ENCODE data around the gene DHRS7C.
"Not testable (repeated sequence)": the region's sequence is repeated elsewhere in the genome, so short reads cannot be mapped to it uniquely, and the experiment has no call there.

The DHRS7C gene

GRCh38 chr17:9792181-9792840 is 919 bp upstream of the DHRS7C start:
- Histone ChIP-seq H3K27me3 (ENCODE audit: control insufficient read depth, insufficient read depth, low read length, poor library complexity, severe bottlenecking) (no peaks in the 10 kb centered on the region), H3K27ac (ENCODE audit: insufficient read depth, low read depth, low read length, poor library complexity, severe bottlenecking) (no peak overlapping the region), H3K9me3 (ENCODE audit: control insufficient read depth, low read length) (no peaks in the 10 kb centered on the region), H3K36me3 (ENCODE audit: control insufficient read depth, insufficient read depth, low read length) (no peaks in the 10 kb centered on the region), H3K4me1 (ENCODE audit: control insufficient read depth, insufficient read depth, low read length) (no peaks in the 10 kb centered on the region), H3K4me3 (ENCODE audit: insufficient read depth, low read depth, low read length) (no peak overlapping the region)
- WGBS, 2 experiments, result 89 to 90% methylated on average over 15 of the region's 15 CpGs

GRCh38 chr17:9790316-9790715 is 1.1 kb downstream of the DHRS7C start:
- 95 to 97% methylated on average over 4 of the region's 4 CpGs for WGBS, 2 experiments
- H3K4me1 ChIP-seq (ENCODE audit: control insufficient read depth, insufficient read depth, low read length), result no peaks in the 10 kb centered on the region
- no peak overlapping the region for H3K4me3 ChIP-seq (ENCODE audit: insufficient read depth, low read depth, low read length)
- no peaks in the 10 kb centered on the region for H3K36me3 ChIP-seq (ENCODE audit: control insufficient read depth, insufficient read depth, low read length)
- no peak overlapping the region for H3K27ac ChIP-seq (ENCODE audit: insufficient read depth, low read depth, low read length, poor library complexity, severe bottlenecking)
- H3K27me3 ChIP-seq (ENCODE audit: control insufficient read depth, insufficient read depth, low read length, poor library complexity, severe bottlenecking), result no peaks in the 10 kb centered on the region
- no peaks in the 10 kb centered on the region for H3K9me3 ChIP-seq (ENCODE audit: control insufficient read depth, low read length)

GRCh38 chr17:9788601-9789000 is 2.8 kb downstream of the DHRS7C start:
- H3K27ac ChIP-seq (ENCODE audit: insufficient read depth, low read depth, low read length, poor library complexity, severe bottlenecking), result no peak overlapping the region
- H3K27me3 ChIP-seq (ENCODE audit: control insufficient read depth, insufficient read depth, low read length, poor library complexity, severe bottlenecking), result no peaks in the 10 kb centered on the region
- H3K4me1 ChIP-seq (ENCODE audit: control insufficient read depth, insufficient read depth, low read length), result no peaks in the 10 kb centered on the region
- no peaks in the 10 kb centered on the region for H3K36me3 ChIP-seq (ENCODE audit: control insufficient read depth, insufficient read depth, low read length)
- no peaks in the 10 kb centered on the region for H3K9me3 ChIP-seq (ENCODE audit: control insufficient read depth, low read length)
- WGBS, 2 experiments, result 93 to 98% methylated on average over 8 of the region's 8 CpGs
- H3K4me3 ChIP-seq (ENCODE audit: insufficient read depth, low read depth, low read length), result no peak overlapping the region

GRCh38 chr17:9784544-9784943 is 6.8 kb downstream of the DHRS7C start:
- no peak overlapping the region for H3K27ac ChIP-seq (ENCODE audit: insufficient read depth, low read depth, low read length, poor library complexity, severe bottlenecking)
- WGBS, 2 experiments, result 92 to 95% methylated on average over 2 of the region's 2 CpGs
- no peak overlapping the region for H3K4me3 ChIP-seq (ENCODE audit: insufficient read depth, low read depth, low read length)
- no peaks in the 10 kb centered on the region for H3K36me3 ChIP-seq (ENCODE audit: control insufficient read depth, insufficient read depth, low read length)
- H3K9me3 ChIP-seq (ENCODE audit: control insufficient read depth, low read length), result no peaks in the 10 kb centered on the region
- no peaks in the 10 kb centered on the region for H3K27me3 ChIP-seq (ENCODE audit: control insufficient read depth, insufficient read depth, low read length, poor library complexity, severe bottlenecking)
- H3K4me1 ChIP-seq (ENCODE audit: control insufficient read depth, insufficient read depth, low read length), result no peaks in the 10 kb centered on the region

- WGBS, 2 experiments, result 94 to 97% methylated on average over 5 of the region's 5 CpGs
- not testable (repeated sequence) for H3K4me1 ChIP-seq (ENCODE audit: control insufficient read depth, insufficient read depth, low read length); H3K4me3 ChIP-seq (ENCODE audit: insufficient read depth, low read depth, low read length); H3K27me3 ChIP-seq (ENCODE audit: control insufficient read depth, insufficient read depth, low read length, poor library complexity, severe bottlenecking); H3K36me3 ChIP-seq (ENCODE audit: control insufficient read depth, insufficient read depth, low read length); H3K27ac ChIP-seq (ENCODE audit: insufficient read depth, low read depth, low read length, poor library complexity, severe bottlenecking); H3K9me3 ChIP-seq (ENCODE audit: control insufficient read depth, low read length)
Observed at GRCh38 chr17:9783465-9783864, 7.9 kb downstream of the DHRS7C start.

GRCh38 chr17:9783050-9783449 is 8.3 kb downstream of the DHRS7C start:
- no peaks in the 10 kb centered on the region for H3K36me3 ChIP-seq (ENCODE audit: control insufficient read depth, insufficient read depth, low read length)
- H3K27me3 ChIP-seq (ENCODE audit: control insufficient read depth, insufficient read depth, low read length, poor library complexity, severe bottlenecking), result no peaks in the 10 kb centered on the region
- 93% methylated on average over 3 to 4 of the region's 4 CpGs for WGBS, 2 experiments
- no peak overlapping the region for H3K4me3 ChIP-seq (ENCODE audit: insufficient read depth, low read depth, low read length)
- no peak overlapping the region for H3K27ac ChIP-seq (ENCODE audit: insufficient read depth, low read depth, low read length, poor library complexity, severe bottlenecking)
- no peaks in the 10 kb centered on the region for H3K9me3 ChIP-seq (ENCODE audit: control insufficient read depth, low read length)
- no peaks in the 10 kb centered on the region for H3K4me1 ChIP-seq (ENCODE audit: control insufficient read depth, insufficient read depth, low read length)

GRCh38 chr17:9780552-9780951 is 10.8 kb downstream of the DHRS7C start:
- H3K27ac ChIP-seq (ENCODE audit: insufficient read depth, low read depth, low read length, poor library complexity, severe bottlenecking), result no peak overlapping the region
- H3K27me3 ChIP-seq (ENCODE audit: control insufficient read depth, insufficient read depth, low read length, poor library complexity, severe bottlenecking), result no peaks in the 10 kb centered on the region
- 91 to 95% methylated on average over 3 of the region's 3 CpGs for WGBS, 2 experiments
- H3K9me3 ChIP-seq (ENCODE audit: control insufficient read depth, low read length), result no peaks in the 10 kb centered on the region
- no peaks in the 10 kb centered on the region for H3K36me3 ChIP-seq (ENCODE audit: control insufficient read depth, insufficient read depth, low read length)
- no peak overlapping the region for H3K4me3 ChIP-seq (ENCODE audit: insufficient read depth, low read depth, low read length)
- H3K4me1 ChIP-seq (ENCODE audit: control insufficient read depth, insufficient read depth, low read length), result no peaks in the 10 kb centered on the region

GRCh38 chr17:9776911-9777310 is 14.5 kb downstream of the DHRS7C start:
- no peaks in the 10 kb centered on the region for H3K36me3 ChIP-seq (ENCODE audit: control insufficient read depth, insufficient read depth, low read length)
- H3K9me3 ChIP-seq (ENCODE audit: control insufficient read depth, low read length), result no peaks in the 10 kb centered on the region
- no peak overlapping the region for H3K27ac ChIP-seq (ENCODE audit: insufficient read depth, low read depth, low read length, poor library complexity, severe bottlenecking)
- 95% methylated on average over 9 of the region's 9 CpGs for WGBS, 2 experiments
- H3K4me3 ChIP-seq (ENCODE audit: insufficient read depth, low read depth, low read length), result no peak overlapping the region
- H3K27me3 ChIP-seq (ENCODE audit: control insufficient read depth, insufficient read depth, low read length, poor library complexity, severe bottlenecking), result no peaks in the 10 kb centered on the region
- no peaks in the 10 kb centered on the region for H3K4me1 ChIP-seq (ENCODE audit: control insufficient read depth, insufficient read depth, low read length)

- Histone ChIP-seq H3K4me3 (ENCODE audit: insufficient read depth, low read depth, low read length) (no peak overlapping the region), H3K4me1 (ENCODE audit: control insufficient read depth, insufficient read depth, low read length) (no peaks in the 10 kb centered on the region), H3K27me3 (ENCODE audit: control insufficient read depth, insufficient read depth, low read length, poor library complexity, severe bottlenecking) (no peaks in the 10 kb centered on the region), H3K9me3 (ENCODE audit: control insufficient read depth, low read length) (no peaks in the 10 kb centered on the region), H3K36me3 (ENCODE audit: control insufficient read depth, insufficient read depth, low read length) (no peaks in the 10 kb centered on the region), H3K27ac (ENCODE audit: insufficient read depth, low read depth, low read length, poor library complexity, severe bottlenecking) (no peak overlapping the region)
- 92 to 95% methylated on average over 19 of the region's 19 CpGs for WGBS, 2 experiments
Observed at GRCh38 chr17:9772658-9773057, 18.7 kb downstream of the DHRS7C start.

- Histone ChIP-seq H3K27ac (ENCODE audit: insufficient read depth, low read depth, low read length, poor library complexity, severe bottlenecking) (no peak overlapping the region), H3K9me3 (ENCODE audit: control insufficient read depth, low read length) (no peaks in the 10 kb centered on the region), H3K4me3 (ENCODE audit: insufficient read depth, low read depth, low read length) (no peak overlapping the region), H3K4me1 (ENCODE audit: control insufficient read depth, insufficient read depth, low read length) (no peaks in the 10 kb centered on the region), H3K36me3 (ENCODE audit: control insufficient read depth, insufficient read depth, low read length) (no peaks in the 10 kb centered on the region), H3K27me3 (ENCODE audit: control insufficient read depth, insufficient read depth, low read length, poor library complexity, severe bottlenecking) (no peaks in the 10 kb centered on the region)
- 94% methylated on average over 27 of the region's 27 CpGs for WGBS, 2 experiments
Observed at GRCh38 chr17:9771465-9771864, 19.9 kb downstream of the DHRS7C start.
